GM23338 (cell line): Measurements from ENCODE around the gene TMBIM1. TPM values are rescaled to one million over a fixed set of nuclear protein-coding genes. Genes with fewer than 3 reads are reported as not detected.

Experiments
- ATAC-seq: fragments of 200-7000 bp; cut with Tn5 transposase; 3 replicates; pipeline ENCODE4 v1.9.1; 2020
- DNase-seq: peaks from one replicate; pipeline ENCODE4 v3.0.0-alpha.2; 2015; ENCODE audit warnings: low spot score
- H2AFZ ChIP-seq: fragments of 200-600 bp; sonication (generic); 2 replicates; pipeline ENCODE4 v1.8.0; 2016; ENCODE audit warnings: antibody characterized with exemption, mild to moderate bottlenecking, moderate library complexity
- H3F3A ChIP-seq: fragments of 200-600 bp; sonication (generic); replicated peaks from 2 replicates; pipeline ENCODE4 v1.8.0; 2017; ENCODE audit warnings: antibody characterized with exemption, mixed run types, low read depth
- H3K27ac ChIP-seq: fragments of 200-600 bp; sonication (generic); 2 replicates; pipeline ENCODE4 v1.6.1; 2016; ENCODE audit warnings: low read depth
- H3K27me3 ChIP-seq: fragments of 200-600 bp; sonication (generic); 2 replicates; pipeline ENCODE4 v1.8.0; 2016; ENCODE audit warnings: mild to moderate bottlenecking, mixed run types, moderate library complexity; ENCODE audit not compliant: insufficient read depth
- H3K36me3 ChIP-seq: fragments of 200-600 bp; sonication (generic); 2 replicates; pipeline ENCODE4 v1.8.0; 2016; ENCODE audit warnings: mild to moderate bottlenecking; ENCODE audit not compliant: insufficient read depth
- H3K4me1 ChIP-seq: fragments of 200-600 bp; sonication (generic); 2 replicates; pipeline ENCODE4 v1.8.0; 2016; ENCODE audit warnings: mild to moderate bottlenecking, moderate library complexity; ENCODE audit not compliant: insufficient read depth
- H3K4me2 ChIP-seq: fragments of 200-600 bp; sonication (generic); 2 replicates; pipeline ENCODE4 v1.7.1; 2017; ENCODE audit warnings: mixed run types
- H3K4me3 ChIP-seq: fragments of 200-600 bp; sonication (generic); 2 replicates; pipeline ENCODE4 v1.6.1; 2016; ENCODE audit warnings: mixed run types
- H3K79me2 ChIP-seq: fragments of 200-600 bp; sonication (generic); replicated peaks from 2 replicates; pipeline ENCODE4 v1.8.0; 2017; ENCODE audit warnings: mild to moderate bottlenecking; ENCODE audit not compliant: insufficient read depth
- H3K9me2 ChIP-seq: fragments of 200-600 bp; sonication (generic); 2 replicates; pipeline ENCODE4 v1.8.0; 2017; ENCODE audit not compliant: insufficient read depth
- H4K20me1 ChIP-seq: fragments of 200-600 bp; sonication (generic); replicated peaks from 2 replicates; pipeline ENCODE4 v1.8.0; 2017; ENCODE audit warnings: mild to moderate bottlenecking; ENCODE audit not compliant: insufficient read depth
- H3K27ac Mint-ChIP-seq: 2 replicates; pipeline ENCODE4 v1.8.0; 2020; ENCODE audit warnings: inconsistent platforms, mild to moderate bottlenecking, moderate library complexity, mixed read lengths
- H3K27me3 Mint-ChIP-seq: 3 replicates; pipeline ENCODE4 v1.8.0; 2022; ENCODE audit warnings: low read depth, mild to moderate bottlenecking, moderate library complexity, mixed read lengths, inconsistent platforms; ENCODE audit not compliant: insufficient read depth, poor library complexity
- H3K36me3 Mint-ChIP-seq: 3 replicates; pipeline ENCODE4 v1.8.0; 2021; ENCODE audit warnings: low read depth, mild to moderate bottlenecking, inconsistent platforms, moderate library complexity, mixed read lengths
- H3K4me1 Mint-ChIP-seq: 3 replicates; pipeline ENCODE4 v1.8.0; 2020; ENCODE audit warnings: mild to moderate bottlenecking, inconsistent platforms, mixed read lengths
- H3K4me3 Mint-ChIP-seq: 3 replicates; pipeline ENCODE4 v1.8.0; 2021; ENCODE audit warnings: moderate library complexity, mild to moderate bottlenecking, inconsistent platforms, mixed read lengths
- H3K9me3 Mint-ChIP-seq: 3 replicates; pipeline ENCODE4 v1.8.0; 2020; ENCODE audit warnings: moderate library complexity, mild to moderate bottlenecking, inconsistent platforms, mixed read lengths
- CREB1 ChIP-seq: fragments of 250-450 bp; sonication (Bioruptor Pico); IDR thresholded peaks from 2 replicates; pipeline ENCODE4 v1.5.0; 2020; ENCODE audit warnings: low read depth, mild to moderate bottlenecking, moderate library complexity
- CTCF ChIP-seq, 2 experiments: fragments of 200-600 bp in 1 of 2; sonication (generic) in 1 of 2; conservative IDR thresholded peaks; 2 replicates each; pipeline versions ENCODE4 v1.5.1 to v1.6.1; 2016 to 2017; ENCODE audit warnings: antibody characterized with exemption in 2 of 2, low read depth in 2 of 2, mild to moderate bottlenecking in 2 of 2, moderate library complexity in 1 of 2
- ETS1 ChIP-seq: IDR thresholded peaks from 2 replicates; pipeline ENCODE4 v1.6.1; 2016; ENCODE audit warnings: antibody characterized with exemption
- EZH2 ChIP-seq: fragments of 200-600 bp; sonication (generic); IDR thresholded peaks from one replicate; pipeline ENCODE4 v1.8.0; 2017; ENCODE audit warnings: antibody characterized with exemption, mild to moderate bottlenecking, low read depth; ENCODE audit not compliant: unreplicated experiment
- EZH2phosphoT487 ChIP-seq: fragments of 200-600 bp; sonication (generic); IDR thresholded peaks from one replicate; pipeline ENCODE4 v1.8.1; 2018; ENCODE audit warnings: antibody characterized with exemption; ENCODE audit not compliant: unreplicated experiment
- JUNB ChIP-seq: IDR thresholded peaks from one replicate; pipeline ENCODE4 v1.6.1; 2016; ENCODE audit warnings: antibody characterized with exemption; ENCODE audit not compliant: unreplicated experiment
- NANOG ChIP-seq: IDR thresholded peaks from 2 replicates; pipeline ENCODE4 v1.6.1; 2016; ENCODE audit warnings: antibody characterized with exemption, borderline replicate concordance
- POLR2AphosphoS5 ChIP-seq: IDR thresholded peaks from 2 replicates; pipeline ENCODE4 v1.6.1; 2016; ENCODE audit warnings: antibody characterized with exemption, low read depth
- REST ChIP-seq: IDR thresholded peaks from one replicate; pipeline ENCODE4 v1.6.1; 2018; ENCODE audit warnings: antibody characterized with exemption; ENCODE audit not compliant: unreplicated experiment
- STAT1 ChIP-seq: IDR thresholded peaks from one replicate; pipeline ENCODE4 v1.6.1; 2016; ENCODE audit warnings: antibody characterized with exemption; ENCODE audit not compliant: unreplicated experiment
- ZNF114 ChIP-seq: fragments of 250-450 bp; sonication (Bioruptor Pico); IDR thresholded peaks from 2 replicates; pipeline ENCODE4 v1.5.0; 2020; ENCODE audit warnings: mild to moderate bottlenecking, moderate library complexity
- ZNF331 ChIP-seq: fragments of 250-450 bp; sonication (Bioruptor Pico); IDR thresholded peaks from 2 replicates; pipeline ENCODE4 v1.5.0; 2020; ENCODE audit warnings: low read depth, mild to moderate bottlenecking, moderate library complexity
- ZNF462 ChIP-seq: fragments of 250-450 bp; sonication (Bioruptor Pico); IDR thresholded peaks from 2 replicates; pipeline ENCODE4 v1.5.0; 2020; ENCODE audit warnings: mild to moderate bottlenecking, moderate library complexity
- polyA plus RNA-seq: library from polyadenylated mRNA; unstranded; fragments of >200 nt; fragmentation: Nextera tagmentation; extraction: Ambion mirVana; gene quantifications from 2 replicates; pipeline ENCODE4 v1.2.1, GENCODE V29; 2016
- total RNA-seq: library from RNA; depleted of rRNA; stranded (reverse); fragments of >200 nt; shearing (Covaris generic); gene quantifications from 2 replicates; pipeline ENCODE4 v1.2.3, GENCODE V29; 2014

The TMBIM1 gene
- total and polyA plus RNA-seq, 2 experiments from 2014 or later: 12.0 to 20.8 TPM

GRCh38 chr2:218317303-218317630 is 25.0 kb upstream of the TMBIM1 start:
- H3K4me1 Mint-ChIP-seq: peaks cover 14% of the 10 kb centered on the region
- H3K4me3 ChIP-seq: no peak overlapping the region
- no peak overlapping the region for H3K4me2 ChIP-seq
- H4K20me1 ChIP-seq: no peaks in the 10 kb centered on the region; the same call in 1 of the 2 replicates
- H3K27ac ChIP-seq: no peak overlapping the region
- H3K27me3 Mint-ChIP-seq: no peaks in the 10 kb centered on the region
- H3F3A ChIP-seq: 0 out of 2 replicates have a peak, but pooled peaks cover 3% of the 10 kb centered on the region
- DNase-seq: no peak
- no peak for ATAC-seq
- no peaks in the 10 kb centered on the region for H3K9me3 Mint-ChIP-seq
- no peak for TF ChIP-seq ZNF114 (CRISPR knock-in tag)
- TF ChIP-seq REST: no peak
- TF ChIP-seq JUNB: no peak
- TF ChIP-seq NANOG: no peak
- no peak for TF ChIP-seq ZNF331 (CRISPR knock-in tag)
- no peak for TF ChIP-seq ETS1
- TF ChIP-seq CREB1 (CRISPR knock-in tag): no peak
- no peak for TF ChIP-seq ZNF462
- TF ChIP-seq POLR2AphosphoS5: no peak
- no peak for TF ChIP-seq STAT1
- TF ChIP-seq EZH2: no peak
- TF ChIP-seq CTCF (conservative IDR thresholded peaks at IDR 0.05; ENCODE audit: low read depth in 2 of 2): no peak
- no peak for TF ChIP-seq EZH2phosphoT487
- peaks cover 7% of the 10 kb centered on the region for H3K4me1 ChIP-seq
- no peaks in the 10 kb centered on the region for H3K36me3 ChIP-seq
- no peak overlapping the region for H2AFZ ChIP-seq
- H3K27me3 ChIP-seq: no peaks in the 10 kb centered on the region
- H3K4me3 Mint-ChIP-seq: no peak overlapping the region
- H3K27ac Mint-ChIP-seq: no peak overlapping the region
- H3K36me3 Mint-ChIP-seq: no peaks in the 10 kb centered on the region
- H3K79me2 ChIP-seq: no peaks in the 10 kb centered on the region
- H3K9me2 ChIP-seq: no peaks in the 10 kb centered on the region
